Measurements from ENCODE around the gene SPG21.

The SPG21 gene

DNA sequence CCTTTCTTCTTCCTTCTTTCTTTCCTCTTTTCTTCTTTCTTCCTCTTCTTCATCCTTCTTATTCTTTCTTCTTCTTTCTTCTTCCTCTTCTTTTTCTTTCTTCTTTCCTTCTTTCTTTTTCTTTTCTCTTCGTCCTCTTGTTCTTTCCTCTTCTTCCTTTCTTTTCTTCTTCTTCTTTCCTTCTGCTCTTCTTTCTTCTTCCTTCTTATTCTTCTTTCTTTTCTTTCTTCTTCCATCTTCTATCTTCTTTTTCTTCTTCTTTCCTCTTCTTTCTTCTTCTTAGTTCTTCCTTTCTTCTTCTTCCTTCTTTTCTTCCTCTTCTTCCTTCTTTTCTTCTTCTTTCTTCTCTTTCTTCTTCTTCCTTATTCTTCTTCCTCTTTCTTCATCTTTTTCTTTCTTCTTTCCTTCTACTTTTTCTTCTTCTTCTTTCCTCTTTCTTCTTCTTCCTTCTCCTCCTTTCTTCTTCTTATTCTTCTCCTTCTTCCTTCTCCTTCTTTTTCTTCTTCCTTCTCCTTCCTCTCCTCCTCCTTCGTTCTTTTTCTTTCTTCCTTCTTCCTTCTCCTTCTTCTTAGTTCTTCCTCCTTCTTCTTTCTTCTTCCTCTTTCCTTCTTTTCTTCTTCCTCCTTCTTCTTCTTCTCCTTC lies 37.8 kb downstream of the SPG21 start:
- DNase-seq (ENCODE audit: low spot score), result no peak
- no peak for TF ChIP-seq CTCF (IDR thresholded peaks at IDR 0.05; ENCODE audit: extremely low read depth, missing control alignments)

- no peak for DNase-seq (ENCODE audit: low spot score)
- no peak for TF ChIP-seq CTCF (IDR thresholded peaks at IDR 0.05; ENCODE audit: extremely low read depth, missing control alignments)
Observed at GRCh38 chr15:64950888-64951287, 38.8 kb downstream of the SPG21 start.

GRCh38 chr15:64949383-64950186 lies 40.1 kb downstream of the SPG21 start:
- DNase-seq (ENCODE audit: low spot score), result no peak
- no peak for TF ChIP-seq CTCF (IDR thresholded peaks at IDR 0.05; ENCODE audit: extremely low read depth, missing control alignments)

DNA sequence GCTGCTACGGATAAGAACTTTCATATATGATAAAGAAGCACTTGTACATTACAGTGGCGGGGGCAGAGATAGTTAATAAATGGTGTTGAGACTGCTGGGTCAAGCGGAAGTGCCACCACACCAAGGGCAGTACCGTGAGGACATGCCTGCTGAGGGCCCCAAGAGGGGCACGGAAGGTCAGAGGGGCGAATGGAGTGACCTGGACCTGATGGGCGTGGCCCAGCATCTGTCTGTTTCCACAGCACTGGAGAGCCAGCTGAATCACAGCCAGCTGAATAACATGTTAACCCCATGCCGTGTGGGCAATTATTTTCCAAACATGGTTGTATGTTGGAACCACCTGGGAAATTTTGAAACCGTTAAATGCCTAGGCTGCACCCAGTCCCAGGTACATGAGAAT lies 40.8 kb downstream of the SPG21 start:
- TF ChIP-seq CTCF (IDR thresholded peaks at IDR 0.05; ENCODE audit: extremely low read depth, missing control alignments), result no peak

GRCh38 chr15:64947211-64947610 lies 42.5 kb downstream of the SPG21 start:
- no peak for TF ChIP-seq CTCF (IDR thresholded peaks at IDR 0.05; ENCODE audit: extremely low read depth, missing control alignments)
- no peak for DNase-seq (ENCODE audit: low spot score)

More for the DNA sequence above, 40.8 kb downstream of the SPG21 start:
- DNase-seq (ENCODE audit: low spot score), result no peak

DNA sequence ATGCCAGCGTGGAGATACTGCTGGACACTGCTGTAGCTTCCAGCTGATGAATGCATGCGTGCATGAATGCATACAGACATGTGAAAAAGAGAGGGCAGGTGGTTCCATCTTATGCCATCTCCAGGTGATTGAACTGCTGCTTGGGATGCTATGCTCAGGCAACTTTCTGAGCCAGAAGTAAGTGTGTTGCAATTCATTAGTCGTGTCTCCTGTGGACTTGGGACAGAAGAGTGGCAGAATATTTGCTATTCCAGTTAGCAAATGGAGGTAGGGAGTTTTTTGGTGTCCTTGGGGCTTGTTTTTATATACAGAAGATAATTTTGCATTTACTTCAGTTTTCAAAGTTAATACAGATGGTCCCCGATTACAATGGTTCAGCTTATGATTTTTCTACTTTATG lies 44.8 kb downstream of the SPG21 start:
- no peak for TF ChIP-seq CTCF (IDR thresholded peaks at IDR 0.05; ENCODE audit: extremely low read depth, missing control alignments)

GRCh38 chr15:64943512-64944225 lies 46.0 kb downstream of the SPG21 start:
- TF ChIP-seq CTCF (IDR thresholded peaks at IDR 0.05; ENCODE audit: extremely low read depth, missing control alignments), result no peak
- no peak for DNase-seq (ENCODE audit: low spot score)

More for the DNA sequence above, 44.8 kb downstream of the SPG21 start:
- no peak for DNase-seq (ENCODE audit: low spot score)

Data from GM20000 (cell line).